Hematopoietic multipotent progenitor cell treated with erythropoietin and hydrocortisone succinate and interleukin-3 and kit ligand, for 4 days (in vitro differentiated cells): ENCODE data around the gene C6orf15.

Source experiments
- DNase-seq: peaks from one replicate; pipeline ENCODE4 v3.0.0-alpha.2; 2015

Gene C6orf15

GRCh38 chr6:31112478-31112877, at the start of gene C6orf15:
C6orf15 (minus strand) TSS chr6:31112575; CDS start chr6:31112555, 20 bp downstream.
- no peak for DNase-seq

- DNase-seq, result no peak
These were observed 49.1 kb upstream of the C6orf15 start for GRCh38 chr6:31161216-31162126.

GRCh38 chr6:31158863-31159855, 46.8 kb upstream of the C6orf15 start:
- DNase-seq, result peak; percentile 57

GRCh38 chr6:31158140-31158862, 45.9 kb upstream of the C6orf15 start, which contains the start of gene TCF19:
TCF19 (plus strand) TSS chr6:31158589; CDS start chr6:31159470, 881 bp downstream.
- DNase-seq, result peak; percentile 100

GRCh38 chr6:31157513-31158139, 45.3 kb upstream of the C6orf15 start, which contains the start of gene CCHCR1:
CCHCR1 (minus strand) TSS chr6:31157802; CDS start chr6:31157600, 202 bp downstream.
- no peak for DNase-seq

GRCh38 chr6:31156641-31157040, 44.3 kb upstream of the C6orf15 start:
- no peak for DNase-seq

- DNase-seq, result no peak
These were observed 42.1 kb upstream of the C6orf15 start for GRCh38 chr6:31154436-31154835.

GRCh38 chr6:31152781-31153180, 40.4 kb upstream of the C6orf15 start:
- DNase-seq, result no peak

- DNase-seq, result no peak
These were observed 37.6 kb upstream of the C6orf15 start for GRCh38 chr6:31149827-31150447.

GRCh38 chr6:31145386-31145785, 33.0 kb upstream of the C6orf15 start:
- no peak for DNase-seq

GRCh38 chr6:31144970-31145340, 32.6 kb upstream of the C6orf15 start:
- DNase-seq, result no peak

- no peak for DNase-seq
These were observed 32.1 kb upstream of the C6orf15 start for GRCh38 chr6:31144296-31144969.

- DNase-seq, result no peak
These were observed 30.8 kb upstream of the C6orf15 start for GRCh38 chr6:31143148-31143547.

GRCh38 chr6:31142361-31142761, 30.0 kb upstream of the C6orf15 start:
- DNase-seq, result no peak

- DNase-seq, result no peak
These were observed 28.3 kb upstream of the C6orf15 start for GRCh38 chr6:31140643-31141042.

GRCh38 chr6:31139599-31139998, 27.2 kb upstream of the C6orf15 start:
- no peak for DNase-seq

- DNase-seq, result no peak
These were observed 26.6 kb upstream of the C6orf15 start, which contains the start of gene PSORS1C2 for GRCh38 chr6:31138982-31139381. PSORS1C2 (minus strand) TSS chr6:31139066; CDS start chr6:31139026, 40 bp downstream.

GRCh38 chr6:31135710-31136109, 23.3 kb upstream of the C6orf15 start:
- DNase-seq, result no peak

GRCh38 chr6:31132806-31133205, 20.4 kb upstream of the C6orf15 start:
- no peak for DNase-seq

GRCh38 chr6:31131595-31131994, 19.2 kb upstream of the C6orf15 start:
- DNase-seq, result no peak

GRCh38 chr6:31130751-31131150, 18.4 kb upstream of the C6orf15 start:
- DNase-seq, result no peak
